ENCODE measurements around the gene MSLN.

DNA sequence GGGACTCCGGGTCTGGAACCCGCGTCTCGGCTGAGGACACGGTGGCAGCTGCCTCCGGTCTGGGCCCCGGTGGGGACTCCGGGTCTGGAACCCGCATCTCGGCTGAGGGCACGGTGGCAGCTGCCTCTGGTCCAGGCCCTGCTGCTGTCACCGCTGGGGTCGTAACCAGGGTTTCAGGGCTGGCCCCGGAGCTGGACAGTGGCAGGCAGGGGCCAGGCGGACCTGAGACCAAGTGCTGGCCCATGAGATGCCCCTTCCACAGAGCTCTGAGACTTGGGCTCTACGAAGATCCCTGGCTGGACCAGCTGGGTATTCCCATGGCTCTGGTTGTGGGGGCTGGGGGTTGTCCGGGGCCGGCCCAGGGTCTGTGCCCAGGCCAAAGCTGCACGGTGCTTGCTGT is 23.9 kb downstream of the MSLN start:
- no peak for TF ChIP-seq POLR2A (IDR thresholded peaks at IDR 0.05)
- TF ChIP-seq, protein P1, sequence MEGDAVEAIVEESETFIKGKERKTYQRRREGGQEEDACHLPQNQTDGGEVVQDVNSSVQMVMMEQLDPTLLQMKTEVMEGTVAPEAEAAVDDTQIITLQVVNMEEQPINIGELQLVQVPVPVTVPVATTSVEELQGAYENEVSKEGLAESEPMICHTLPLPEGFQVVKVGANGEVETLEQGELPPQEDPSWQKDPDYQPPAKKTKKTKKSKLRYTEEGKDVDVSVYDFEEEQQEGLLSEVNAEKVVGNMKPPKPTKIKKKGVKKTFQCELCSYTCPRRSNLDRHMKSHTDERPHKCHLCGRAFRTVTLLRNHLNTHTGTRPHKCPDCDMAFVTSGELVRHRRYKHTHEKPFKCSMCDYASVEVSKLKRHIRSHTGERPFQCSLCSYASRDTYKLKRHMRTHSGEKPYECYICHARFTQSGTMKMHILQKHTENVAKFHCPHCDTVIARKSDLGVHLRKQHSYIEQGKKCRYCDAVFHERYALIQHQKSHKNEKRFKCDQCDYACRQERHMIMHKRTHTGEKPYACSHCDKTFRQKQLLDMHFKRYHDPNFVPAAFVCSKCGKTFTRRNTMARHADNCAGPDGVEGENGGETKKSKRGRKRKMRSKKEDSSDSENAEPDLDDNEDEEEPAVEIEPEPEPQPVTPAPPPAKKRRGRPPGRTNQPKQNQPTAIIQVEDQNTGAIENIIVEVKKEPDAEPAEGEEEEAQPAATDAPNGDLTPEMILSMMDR (IDR thresholded peaks at IDR 0.05), result no peak

All from esophagus squamous epithelium (tissue), 4 donors.